ENCODE data around the gene RGS1. TPM values are rescaled to one million over a fixed set of nuclear protein-coding genes. Genes with fewer than 3 reads are reported as not detected.

RGS1 gene, protein sequence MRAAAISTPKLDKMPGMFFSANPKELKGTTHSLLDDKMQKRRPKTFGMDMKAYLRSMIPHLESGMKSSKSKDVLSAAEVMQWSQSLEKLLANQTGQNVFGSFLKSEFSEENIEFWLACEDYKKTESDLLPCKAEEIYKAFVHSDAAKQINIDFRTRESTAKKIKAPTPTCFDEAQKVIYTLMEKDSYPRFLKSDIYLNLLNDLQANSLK
- not detected in 2 replicates for total RNA-seq (2012; rRNA removed)
- not detected in 2 replicates for polyA plus RNA-seq (2012; rRNA removed)
- not detected in 2 replicates for polyA plus RNA-seq (2012; cell fraction: cytosol; rRNA removed)
- not detected in 2 replicates for polyA plus RNA-seq (2012; cell fraction: nucleus; rRNA removed; ENCODE audit: low replicate concordance)
- Bru-seq, nascent RNA: not detected
- not detected for BruChase-seq, experiment 1, labeled RNA remaining after a 6-hour chase
- BruChase-seq, experiment 2, labeled RNA remaining after a 2-hour chase: not detected
- long read RNA-seq: 0 reads

DNA sequence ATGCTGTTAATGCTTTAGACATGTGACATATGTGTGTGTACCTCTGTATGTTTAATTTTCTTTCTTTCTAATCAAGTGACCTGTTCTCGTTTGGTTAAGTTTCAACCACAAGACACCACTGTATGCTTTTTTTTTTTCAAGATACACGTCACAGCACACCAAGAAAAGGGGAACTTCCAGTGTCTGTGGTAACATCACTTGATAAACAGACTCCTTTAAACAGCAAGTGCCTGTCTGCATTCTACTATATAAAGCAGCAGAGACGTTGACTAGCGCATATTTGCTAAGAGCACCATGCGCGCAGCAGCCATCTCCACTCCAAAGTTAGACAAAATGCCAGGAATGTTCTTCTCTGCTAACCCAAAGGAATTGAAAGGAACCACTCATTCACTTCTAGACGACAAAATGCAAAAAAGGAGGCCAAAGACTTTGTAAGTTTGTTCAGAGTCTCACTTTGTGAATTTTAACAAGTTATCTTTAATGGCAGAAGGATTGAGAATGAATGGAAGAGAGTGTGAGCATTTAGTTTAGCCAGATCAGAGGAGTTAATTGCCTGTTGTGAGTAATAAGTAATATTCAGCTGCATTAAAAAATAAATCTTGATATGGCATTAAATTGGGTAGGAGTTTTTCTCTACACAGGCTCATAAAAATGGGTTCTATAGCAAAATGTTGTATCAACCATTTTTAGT is at the start of gene RGS1:
Gene RGS1, plus strand, starts transcription at position 275 of the 691 bp plus-strand sequence. Its CDS starts 20 bp downstream, at position 295.
- Histone ChIP-seq H2BK120ac (ENCODE audit: low read depth, low read length) (no peak within 1 kb of the TSS), H2AK9ac (replicated peaks; ENCODE audit: low read depth, low read length, poor library complexity) (no peak within 1 kb of the TSS), H3K4me2 (ENCODE audit: low read depth, low read length) (no peak within 1 kb of the TSS), H3K14ac (replicated peaks; ENCODE audit: low read depth, low read length) (no peak within 1 kb of the TSS), H3K4me3 (ENCODE audit: insufficient read depth, low read depth, low read length) (no peak within 1 kb of the TSS), H3K9ac (ENCODE audit: low read depth, low read length) (no peak within 1 kb of the TSS), H3K9me1 (ENCODE audit: insufficient read depth, low read length) (no peaks in the 10 kb centered on the region), H3K36me3 (ENCODE audit: control insufficient read depth, insufficient read depth, low read length) (no peaks in the 10 kb centered on the region), H2BK15ac (ENCODE audit: low read depth, low read length) (no peak within 1 kb of the TSS), H2BK20ac (ENCODE audit: low read depth, low read length) (no peak within 1 kb of the TSS), H4K5ac (ENCODE audit: low read depth, low read length) (0 out of 2 replicates have a peak within 1 kb of the TSS, but pooled peaks have one; percentile 13), H4K91ac (ENCODE audit: insufficient read depth, low read depth, low read length) (no peak within 1 kb of the TSS), H2AK5ac (ENCODE audit: low read depth, low read length) (no peak within 1 kb of the TSS), H3K27me3 (ENCODE audit: control insufficient read depth, insufficient read depth, low read length) (no peaks in the 10 kb centered on the region), H3K9me3 (ENCODE audit: control insufficient read depth, insufficient read depth, low read length) (no peaks in the 10 kb centered on the region), H3K23ac (ENCODE audit: low read depth, low read length) (no peak within 1 kb of the TSS), H3K4me1 (ENCODE audit: control insufficient read depth, insufficient read depth, low read length) (no peaks in the 10 kb centered on the region; the same call in 1 of the 2 replicates), H2BK5ac (ENCODE audit: low read depth, low read length, poor library complexity, severe bottlenecking) (no peak within 1 kb of the TSS), H3K79me1 (ENCODE audit: low read depth in 1 of 2, low read length in 2 of 2) (no peaks in the 10 kb centered on the region), H4K8ac (ENCODE audit: low read depth in 2 of 2, low read length in 2 of 2) (no peak within 1 kb of the TSS), H3K27ac (ENCODE audit: insufficient read depth, low read length) (no peak within 1 kb of the TSS), H4K20me1 (ENCODE audit: insufficient read depth, low read length) (no peaks in the 10 kb centered on the region), H3K56ac (ENCODE audit: extremely low read depth, insufficient read depth, low read length) (no peak within 1 kb of the TSS), H2AFZ (replicated peaks; ENCODE audit: low read length, poor library complexity) (no peak within 1 kb of the TSS), H3K18ac (ENCODE audit: low read depth, low read length) (peak within 1 kb of the TSS; percentile 31), H3K4ac (ENCODE audit: low read depth, low read length) (no peak within 1 kb of the TSS; the same call in 1 of the 2 replicates)
- no peak for DNase-seq
- WGBS, 2 experiments (ENCODE audit: extremely low coverage in 2 of 2, insufficient read length in 1 of 2): no CpG with 5 or more reads among the region's 7 CpGs
- dilution Hi-C loops (cut with HindIII; ENCODE audit: low sequenced_read_pairs, unreplicated experiment): no loop called here
- no peak for ATAC-seq (ENCODE audit: low read depth)
- POLR2A ChIA-PET (ENCODE audit: unreplicated experiment): no interaction called here
- in situ Hi-C loops (cut with MboI; ENCODE audit: low sequenced_read_pairs): no loop called here
- intact Hi-C loops (cut with micrococcal nuclease): loop anchor here (5.0 kb wide), 1 partner anchor 43 kb away; no protein-coding TSS in a partner anchor
- BruUV-seq (replicated peaks): no TSS peak
- TF ChIP-seq SMC3 (IDR thresholded peaks at IDR 0.05; ENCODE audit: low read depth, low read length) (no peak), POLR2A (IDR thresholded peaks at IDR 0.05; ENCODE audit: low read depth, low read length) (no peak), CHD1 (IDR thresholded peaks at IDR 0.05; ENCODE audit: low read depth, low read length) (no peak), MXI1 (IDR thresholded peaks at IDR 0.05; ENCODE audit: borderline replicate concordance, low read depth, low read length) (no peak), MAFK (IDR thresholded peaks at IDR 0.05; ENCODE audit: low read depth, low read length) (no peak), RFX5 (IDR thresholded peaks at IDR 0.05; ENCODE audit: low read depth, low read length) (no peak)
- CTCF ChIA-PET: no interaction called here
